ENCODE results near the gene MAPK8IP3.

The MAPK8IP3 gene

DNA sequence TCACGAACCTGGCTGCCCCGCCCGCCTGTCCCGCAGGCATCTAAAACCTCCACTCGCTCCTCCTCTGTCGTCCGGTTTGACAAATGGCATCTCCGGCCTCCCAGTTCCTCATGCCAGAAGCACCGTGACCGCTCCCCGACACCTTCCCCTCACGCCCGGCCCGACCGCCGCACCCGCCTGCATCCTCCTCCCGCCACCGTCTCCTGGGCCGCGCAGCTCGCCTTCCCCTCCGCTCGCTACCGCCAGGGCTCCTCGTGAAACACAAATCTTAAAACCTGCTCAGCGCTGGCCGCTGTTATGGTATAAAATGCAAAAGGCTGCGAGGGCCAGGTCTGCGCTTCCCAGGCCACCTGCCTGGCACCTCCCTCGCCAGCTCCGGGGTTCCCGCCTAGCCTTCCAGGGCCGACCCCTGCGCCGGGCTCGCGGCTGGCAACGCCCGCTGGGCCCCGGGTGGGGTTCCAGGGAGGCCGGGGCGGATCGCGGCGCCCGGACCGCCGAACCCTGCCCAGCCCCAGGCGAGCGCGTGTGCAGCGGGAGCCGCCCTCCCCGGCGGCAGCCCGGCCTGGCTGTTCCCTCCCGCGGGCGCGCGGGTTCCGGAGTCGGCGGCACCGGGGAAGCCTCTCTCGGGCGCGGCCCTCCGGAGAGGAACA lies 75.9 kb downstream of the MAPK8IP3 start:
- in situ Hi-C loops (cut with HindIII; ENCODE audit: low sequenced_read_pairs) = no loop called here

DNA sequence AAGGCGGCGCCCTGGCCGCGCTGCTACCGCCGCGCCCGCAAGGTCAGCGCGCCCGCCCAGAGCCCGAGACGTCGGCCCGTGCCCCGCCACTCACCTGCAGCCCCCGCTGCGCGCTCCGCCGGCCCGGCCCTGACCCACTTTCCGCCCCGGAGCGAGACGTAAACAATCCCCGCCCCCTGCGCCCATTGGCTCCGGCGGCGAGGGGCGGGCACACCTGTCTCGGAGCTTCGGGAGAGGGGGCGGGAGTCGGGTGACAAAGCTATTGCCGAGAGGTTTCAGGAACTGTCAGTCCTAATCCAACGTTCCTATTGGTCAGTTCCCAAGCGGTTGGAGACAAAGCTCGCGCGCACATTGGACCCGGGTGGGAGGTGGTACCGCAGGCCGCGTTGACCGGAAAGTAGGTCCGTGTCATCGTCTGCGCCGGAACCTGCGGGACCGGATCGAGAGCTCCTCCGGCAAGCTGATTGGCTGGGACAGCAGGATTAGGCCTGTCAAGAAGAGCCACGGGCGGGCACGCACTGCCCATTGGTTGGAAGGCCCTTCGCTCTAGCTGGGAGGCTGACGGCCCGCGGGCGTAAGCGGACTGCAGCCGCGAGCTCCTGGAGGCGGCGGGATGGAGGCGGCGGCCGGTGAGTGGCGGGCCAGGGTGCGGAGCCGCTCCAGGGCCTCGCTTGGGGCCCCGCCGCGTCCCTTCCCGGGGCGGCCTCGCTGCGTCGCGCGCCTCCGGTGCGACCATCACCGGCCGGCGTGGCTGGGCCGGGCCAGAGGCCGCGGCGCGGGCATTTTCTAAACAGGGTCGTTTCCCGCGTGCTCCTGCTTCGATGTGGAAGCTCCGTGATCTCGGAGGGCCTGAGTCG lies 76.6 kb downstream of the MAPK8IP3 start, which contains the start of the genes NUBP2 and SPSB3:
Gene NUBP2 (plus strand): TSS at position 553 of the 857 bp plus-strand sequence. CDS start 61 bp downstream, at position 614.
Gene SPSB3 (minus strand): TSS at position 164 of the 857 bp plus-strand sequence. CDS start 1,088 bp downstream, outside the sequence.
- in situ Hi-C loops (cut with HindIII; ENCODE audit: low sequenced_read_pairs) = no loop called here

DNA sequence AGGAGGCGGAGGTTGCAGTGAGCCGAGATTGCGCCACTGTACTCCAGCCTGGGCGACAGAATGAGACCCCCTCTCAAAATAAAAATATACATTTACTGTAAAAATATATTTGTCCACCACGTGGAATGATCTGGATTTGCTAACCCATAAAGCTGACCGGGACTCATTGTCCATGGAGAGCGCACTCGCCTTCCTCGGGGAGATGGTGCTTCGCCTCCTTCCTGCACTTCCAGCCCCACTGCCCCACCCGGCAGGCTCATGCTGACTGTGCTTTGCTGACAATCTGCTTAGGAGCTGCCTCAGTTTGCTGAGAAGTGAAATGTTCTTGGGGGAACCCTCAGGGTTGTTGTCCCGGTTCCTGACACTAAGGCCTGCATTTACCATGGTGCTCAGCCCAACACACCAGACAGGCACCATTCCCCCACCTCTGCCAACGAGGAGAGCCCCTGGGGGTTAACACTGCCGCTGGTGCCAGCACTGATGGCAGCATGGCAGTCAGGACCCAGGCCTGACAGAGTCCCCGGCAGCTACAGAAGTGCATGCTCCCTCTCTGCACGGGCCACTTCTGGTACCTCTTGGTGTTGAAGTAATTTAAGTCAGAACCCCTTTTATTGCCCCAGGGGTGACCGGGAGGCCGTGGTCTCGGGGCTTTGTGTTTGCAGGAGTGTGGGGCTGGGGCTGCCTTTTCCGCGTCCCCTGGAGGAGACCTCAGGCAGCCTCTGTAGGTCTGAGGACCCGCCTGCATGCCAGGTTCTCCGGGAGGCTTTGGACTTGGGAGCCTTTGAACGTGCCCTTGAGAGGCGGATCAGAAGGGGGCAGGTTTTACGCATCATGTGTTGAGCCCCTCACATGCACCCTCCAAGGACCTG lies 79.2 kb downstream of the MAPK8IP3 start:
- in situ Hi-C loops (cut with HindIII; ENCODE audit: low sequenced_read_pairs) = no loop called here

DNA sequence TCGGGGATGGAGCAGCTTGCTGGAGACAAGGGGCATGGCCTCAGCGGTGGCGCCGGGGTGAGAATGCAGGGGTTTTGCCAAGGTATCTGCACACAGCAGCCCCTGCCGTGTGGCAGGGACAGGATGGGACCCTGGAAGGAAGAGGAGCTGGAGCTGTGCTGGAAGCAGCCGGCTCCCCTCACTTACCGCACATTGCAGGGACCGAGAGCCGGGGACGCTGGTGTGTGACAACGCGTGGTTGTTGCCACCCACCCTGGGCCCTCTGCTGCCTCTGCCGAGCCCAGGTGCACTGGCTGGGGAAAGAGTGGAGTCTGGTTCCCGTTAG lies 79.8 kb downstream of the MAPK8IP3 start:
- in situ Hi-C loops (cut with HindIII; ENCODE audit: low sequenced_read_pairs) = no loop called here

DNA sequence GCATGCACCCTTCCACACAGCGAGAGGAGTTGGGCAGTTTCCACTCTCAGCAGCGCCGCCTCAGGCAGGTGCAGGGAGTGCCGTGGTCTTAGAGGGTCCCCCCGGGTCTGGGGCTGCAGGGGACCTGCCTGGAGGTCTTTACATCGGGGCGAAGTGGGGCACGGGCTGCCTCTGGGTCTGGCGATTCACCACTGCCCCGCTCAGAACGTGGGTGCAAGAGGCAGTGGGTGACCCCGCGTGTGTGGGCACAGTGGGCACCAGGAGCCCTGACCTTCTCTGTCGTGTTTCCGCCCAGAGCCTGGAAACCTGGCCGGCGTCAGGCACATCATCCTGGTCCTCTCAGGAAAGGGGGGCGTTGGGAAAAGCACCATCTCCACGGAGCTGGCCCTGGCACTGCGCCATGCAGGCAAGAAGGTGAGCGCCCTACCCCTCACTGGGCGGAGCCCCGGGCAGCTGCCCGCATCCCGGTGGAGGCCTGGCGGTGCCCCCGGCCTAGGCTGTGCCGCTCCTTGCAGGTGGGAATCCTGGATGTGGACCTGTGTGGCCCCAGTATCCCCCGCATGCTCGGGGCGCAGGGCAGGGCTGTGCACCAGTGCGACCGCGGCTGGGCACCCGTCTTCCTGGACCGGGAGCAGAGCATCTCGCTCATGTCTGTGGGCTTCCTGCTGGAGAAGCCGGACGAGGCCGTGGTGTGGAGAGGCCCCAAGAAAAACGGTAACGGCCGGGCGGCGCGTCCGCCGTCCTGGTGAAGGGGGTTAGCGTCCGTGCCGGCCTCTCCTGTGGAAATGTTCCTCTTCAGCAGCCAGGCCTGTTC lies 80.5 kb downstream of the MAPK8IP3 start:
- in situ Hi-C loops (cut with HindIII; ENCODE audit: low sequenced_read_pairs) = no loop called here

DNA sequence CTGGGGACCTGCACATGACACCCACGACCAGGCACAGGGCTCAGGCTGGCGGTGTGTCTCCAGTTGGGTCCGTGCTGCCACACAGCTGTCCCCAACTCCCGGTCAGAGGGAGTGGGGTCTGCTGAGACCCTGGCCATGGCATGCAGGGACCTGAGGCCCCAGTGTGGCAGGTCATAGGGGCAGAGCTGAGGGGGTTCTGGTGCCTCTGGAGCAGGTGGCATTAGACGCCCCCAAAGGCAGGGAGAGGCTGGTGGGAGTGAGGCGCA lies 81.0 kb downstream of the MAPK8IP3 start:
- in situ Hi-C loops (cut with HindIII; ENCODE audit: low sequenced_read_pairs) = no loop called here

DNA sequence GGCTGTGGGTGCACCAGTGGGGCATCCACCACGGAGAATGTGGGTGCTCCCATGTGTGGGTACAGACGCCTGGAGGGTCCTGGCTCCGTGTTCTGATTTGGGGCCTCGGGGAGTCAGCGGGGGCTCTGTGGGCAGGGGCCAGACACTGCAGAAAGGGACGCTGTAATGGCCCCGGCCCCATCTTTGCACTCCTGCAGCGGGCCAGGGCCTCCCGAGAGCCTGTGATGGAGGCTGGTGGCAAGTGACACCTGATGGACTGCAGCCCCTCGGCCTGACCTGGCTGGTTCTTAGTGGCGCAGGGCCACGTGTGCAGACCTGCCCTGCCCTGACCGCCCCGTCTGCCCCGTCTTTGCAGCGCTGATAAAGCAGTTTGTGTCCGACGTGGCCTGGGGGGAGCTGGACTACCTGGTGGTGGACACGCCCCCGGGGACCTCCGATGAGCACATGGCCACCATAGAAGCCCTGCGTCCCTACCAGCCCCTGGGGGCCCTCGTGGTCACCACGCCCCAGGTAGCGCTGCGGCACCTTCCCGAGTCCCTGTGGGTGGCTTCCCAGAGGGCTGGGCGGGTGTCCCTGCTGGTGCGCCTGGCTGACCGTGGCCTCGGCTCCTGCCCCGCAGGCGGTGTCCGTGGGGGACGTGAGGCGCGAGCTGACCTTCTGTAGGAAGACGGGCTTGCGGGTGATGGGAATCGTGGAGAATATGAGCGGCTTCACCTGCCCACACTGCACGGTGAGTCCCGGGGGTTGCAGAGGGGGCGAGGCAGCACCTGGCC lies 81.5 kb downstream of the MAPK8IP3 start:
- in situ Hi-C loops (cut with HindIII; ENCODE audit: low sequenced_read_pairs) = no loop called here

DNA sequence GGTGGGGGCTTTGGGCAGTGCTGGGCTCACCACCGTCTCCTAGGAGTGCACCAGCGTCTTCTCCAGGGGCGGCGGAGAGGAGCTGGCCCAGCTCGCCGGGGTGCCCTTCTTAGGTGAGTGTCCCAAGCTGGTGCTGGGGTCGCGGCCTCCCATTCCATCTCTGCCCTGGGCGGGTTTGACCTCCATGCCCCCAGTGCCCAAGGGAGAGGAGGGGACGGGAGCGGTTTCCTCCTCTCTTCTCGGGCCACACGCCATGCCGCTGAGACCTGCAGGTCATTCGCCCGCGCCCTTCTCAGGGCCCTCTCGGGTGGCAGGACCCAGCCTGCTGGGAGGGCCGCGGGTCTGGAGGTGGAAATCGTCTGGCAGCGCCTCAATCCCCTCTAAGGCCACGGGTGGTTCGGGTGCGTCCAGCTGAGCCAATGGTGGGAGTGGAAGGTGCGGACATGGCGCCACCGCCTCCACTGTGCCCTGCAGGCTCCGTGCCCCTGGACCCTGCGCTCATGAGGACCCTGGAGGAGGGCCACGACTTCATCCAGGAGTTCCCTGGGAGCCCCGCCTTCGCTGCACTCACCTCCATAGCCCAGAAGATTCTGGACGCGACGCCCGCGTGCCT lies 82.2 kb downstream of the MAPK8IP3 start:
- in situ Hi-C loops (cut with HindIII; ENCODE audit: low sequenced_read_pairs) = no loop called here

DNA sequence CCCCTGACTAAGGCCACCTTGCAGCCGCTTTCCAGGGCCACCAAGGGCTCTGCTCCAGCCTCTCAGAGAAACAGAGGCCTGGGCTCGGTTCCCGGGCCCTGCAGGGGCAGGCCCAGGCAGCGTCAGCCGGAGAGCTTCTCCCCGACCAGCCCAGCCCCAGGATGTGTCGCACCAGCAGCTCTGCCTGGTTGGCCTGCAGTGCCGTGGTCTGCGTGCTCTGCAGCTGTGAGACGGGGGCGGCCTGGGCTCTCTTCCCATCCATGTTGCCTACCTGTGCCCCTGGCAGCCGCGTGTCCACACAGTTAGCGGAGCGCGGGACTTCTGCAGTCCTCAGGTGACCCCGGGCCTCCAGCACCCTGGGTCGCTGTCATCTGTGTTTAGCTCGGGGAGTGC lies 82.7 kb downstream of the MAPK8IP3 start:
- in situ Hi-C loops (cut with HindIII; ENCODE audit: low sequenced_read_pairs) = no loop called here

DNA sequence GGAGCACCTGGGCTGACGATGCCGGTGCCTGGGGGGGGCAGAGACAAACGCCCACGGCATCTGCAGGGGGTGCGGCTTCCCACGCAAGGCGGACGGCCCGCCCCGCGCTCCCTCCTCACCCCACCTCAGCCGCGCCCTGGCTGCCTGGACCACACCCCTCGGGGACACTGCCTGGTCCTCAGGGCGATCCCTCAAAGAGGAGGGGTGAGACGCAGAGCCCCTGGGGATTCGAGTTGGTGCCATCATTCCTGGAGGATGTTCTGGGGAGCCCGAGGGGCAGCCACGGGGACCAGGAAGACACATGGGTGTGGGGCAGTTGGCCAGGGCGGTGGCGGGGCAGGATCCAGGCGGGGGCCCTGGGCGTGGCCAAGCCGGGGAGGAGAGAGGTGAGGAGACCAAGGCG lies 83.6 kb downstream of the MAPK8IP3 start:
- in situ Hi-C loops (cut with HindIII; ENCODE audit: low sequenced_read_pairs) = no loop called here

DNA sequence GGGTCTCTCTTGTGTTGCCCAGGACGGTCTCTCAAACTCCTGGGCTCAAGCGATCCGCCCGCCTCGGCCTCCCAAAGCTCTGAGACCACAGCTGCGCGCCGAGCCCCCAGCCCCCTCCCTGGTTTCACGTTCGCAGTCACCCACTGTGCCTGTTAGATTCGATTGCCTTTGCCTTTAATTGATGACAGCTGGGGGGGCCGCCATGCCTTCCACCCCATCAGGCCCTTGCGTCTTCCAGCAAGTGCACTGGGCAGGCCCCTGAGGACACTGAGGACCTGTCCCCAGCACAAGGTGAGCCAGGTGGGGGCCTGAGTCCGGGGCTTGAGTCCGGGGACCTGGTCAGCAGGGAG lies 84.2 kb downstream of the MAPK8IP3 start:
- in situ Hi-C loops (cut with HindIII; ENCODE audit: low sequenced_read_pairs) = no loop called here

DNA sequence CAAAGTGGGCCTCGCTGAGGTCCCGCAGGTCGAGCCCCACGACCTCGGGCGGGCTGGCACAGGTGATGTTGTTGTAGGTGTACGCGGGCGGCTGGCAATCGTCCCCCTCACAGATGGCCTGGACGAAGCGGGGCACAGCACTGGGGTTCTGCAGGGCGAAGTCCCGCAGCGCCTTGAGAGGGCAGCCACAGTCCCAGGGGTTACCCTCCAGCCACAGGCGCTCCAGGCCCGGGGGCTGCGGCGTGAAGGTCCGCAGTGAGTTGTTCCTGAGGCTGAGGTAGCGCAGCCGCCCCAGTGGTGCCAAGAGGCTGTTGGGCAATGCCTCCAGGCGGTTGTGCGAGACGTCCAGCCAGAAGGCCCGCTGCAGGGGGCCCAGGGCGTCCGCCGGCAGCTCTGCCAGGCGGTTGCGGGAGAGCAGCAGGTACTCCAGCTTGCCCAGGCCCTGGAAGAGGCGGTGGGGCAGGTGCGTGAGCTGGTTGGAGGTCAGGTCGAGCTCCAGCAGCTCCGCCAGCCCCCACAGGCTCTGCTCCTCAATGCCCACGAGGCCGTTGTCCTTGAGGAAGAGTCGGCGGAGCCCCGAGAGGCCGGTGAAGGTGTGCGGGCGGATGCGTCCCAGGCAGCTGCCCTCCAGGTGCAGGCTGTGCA lies 84.7 kb downstream of the MAPK8IP3 start:
- in situ Hi-C loops (cut with HindIII; ENCODE audit: low sequenced_read_pairs) = no loop called here

DNA sequence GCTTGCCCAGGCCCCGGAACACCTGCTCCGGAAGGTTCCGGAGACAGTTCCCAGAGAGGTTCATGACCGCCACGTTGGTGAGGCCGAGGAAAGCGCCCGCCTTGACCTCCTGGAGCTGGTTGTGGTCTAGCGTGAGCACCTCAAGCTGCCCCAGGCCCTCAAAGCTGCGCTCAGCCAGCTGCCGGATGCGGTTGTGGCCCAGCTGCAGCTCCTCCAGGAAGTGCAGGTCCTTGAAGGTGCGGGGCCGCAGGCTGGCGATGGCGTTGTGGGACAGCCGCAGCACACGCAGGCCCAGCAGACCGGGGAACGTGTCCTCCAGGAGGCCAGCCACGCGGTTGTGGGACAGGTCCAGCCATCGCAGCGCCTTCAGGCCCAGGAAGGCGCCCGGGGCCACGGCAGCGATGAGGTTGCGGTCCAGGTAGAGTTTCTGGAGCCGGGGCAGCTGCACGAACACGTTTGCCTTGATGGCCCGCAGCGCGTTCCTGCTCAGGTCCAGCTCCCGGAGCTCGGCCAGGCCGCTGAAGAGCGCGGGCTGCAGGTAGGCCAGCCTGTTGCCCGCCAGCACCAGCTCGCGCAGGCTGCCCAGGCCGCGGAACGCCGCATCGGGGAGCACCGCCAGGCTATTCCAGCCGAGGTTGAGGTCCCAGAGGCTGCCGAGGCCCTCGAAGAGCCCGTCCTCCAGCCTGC lies 85.4 kb downstream of the MAPK8IP3 start:
- in situ Hi-C loops (cut with HindIII; ENCODE audit: low sequenced_read_pairs) = no loop called here

DNA sequence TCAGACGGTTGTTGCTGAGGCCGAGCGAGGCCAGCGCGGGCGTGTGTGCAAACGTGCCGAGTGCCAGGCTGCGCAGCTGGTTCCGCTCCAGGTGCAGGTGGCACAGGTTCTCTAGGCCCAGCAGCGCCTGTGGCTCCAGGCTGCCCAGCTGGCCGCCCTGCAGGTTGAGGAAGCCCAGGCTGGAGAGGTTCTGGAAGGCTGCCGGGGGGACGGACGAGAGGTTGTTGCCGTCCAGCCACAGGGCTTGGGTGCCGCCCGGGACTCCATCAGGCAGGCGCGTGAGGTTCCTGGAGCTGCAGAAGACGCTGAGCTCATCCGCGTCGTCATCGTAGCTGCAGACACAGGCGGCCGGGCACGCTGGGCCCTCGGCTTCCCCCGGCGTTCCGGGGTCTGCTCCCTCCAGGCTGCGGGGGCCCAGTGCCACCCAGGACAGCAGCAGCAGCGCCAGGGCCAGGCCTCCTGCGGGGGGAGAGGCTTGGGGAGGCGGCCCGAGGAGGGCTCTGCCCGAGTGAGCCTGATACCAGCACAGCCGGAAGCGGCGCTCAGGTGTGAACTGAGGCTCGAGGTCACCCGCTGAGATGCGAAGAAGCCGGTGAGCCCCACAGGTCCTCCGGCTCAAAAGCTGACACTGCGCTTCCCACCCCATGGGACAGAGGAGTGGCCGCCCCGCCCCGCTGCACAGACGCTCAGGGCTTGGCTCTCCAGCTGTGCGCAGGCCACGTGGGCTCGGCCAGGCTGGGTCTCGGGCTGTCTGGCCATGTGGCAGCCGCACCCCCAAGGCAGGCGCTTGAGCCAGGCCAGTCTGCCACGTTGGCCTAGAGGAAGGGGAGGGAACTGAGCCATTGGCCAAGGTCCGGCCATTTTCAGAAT lies 86.2 kb downstream of the MAPK8IP3 start:
- in situ Hi-C loops (cut with HindIII; ENCODE audit: low sequenced_read_pairs) = no loop called here

DNA sequence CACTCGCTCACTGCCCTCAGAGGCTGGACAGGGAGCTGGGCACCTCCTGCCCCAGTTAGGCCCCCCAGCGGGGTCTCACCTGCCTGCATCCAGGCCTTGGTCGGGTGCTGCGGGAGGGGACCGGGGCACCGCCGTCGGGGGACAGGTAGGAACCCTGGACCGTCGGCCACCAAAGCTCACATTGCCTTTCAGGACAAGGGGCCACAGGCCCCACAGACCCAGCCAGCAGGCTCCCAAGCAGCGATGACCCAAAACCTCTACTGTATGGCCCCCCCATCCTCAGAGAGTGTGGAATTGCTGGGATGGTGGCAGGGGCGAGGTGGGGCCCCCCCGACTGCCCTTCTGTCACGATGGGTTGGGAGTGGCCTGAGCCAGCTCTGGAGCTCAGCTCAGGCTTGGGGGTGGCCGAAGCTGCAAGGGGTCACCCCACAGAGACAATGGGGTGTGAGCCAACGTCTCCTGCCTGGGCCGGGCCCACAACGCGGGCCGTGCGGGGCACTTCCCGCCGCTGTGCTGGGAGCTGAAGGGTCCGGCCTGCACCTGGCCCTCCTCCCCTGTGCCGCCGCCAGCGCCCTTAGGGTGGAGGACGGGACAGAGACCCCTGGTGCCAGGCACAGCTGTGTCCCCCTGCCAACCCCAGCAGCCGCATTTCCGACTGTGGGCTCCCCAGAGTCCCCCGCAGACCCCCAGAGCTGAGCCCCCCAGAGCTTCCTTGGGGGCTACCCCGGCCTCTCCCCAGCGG lies 87.0 kb downstream of the MAPK8IP3 start:
- in situ Hi-C loops (cut with HindIII; ENCODE audit: low sequenced_read_pairs) = no loop called here

DNA sequence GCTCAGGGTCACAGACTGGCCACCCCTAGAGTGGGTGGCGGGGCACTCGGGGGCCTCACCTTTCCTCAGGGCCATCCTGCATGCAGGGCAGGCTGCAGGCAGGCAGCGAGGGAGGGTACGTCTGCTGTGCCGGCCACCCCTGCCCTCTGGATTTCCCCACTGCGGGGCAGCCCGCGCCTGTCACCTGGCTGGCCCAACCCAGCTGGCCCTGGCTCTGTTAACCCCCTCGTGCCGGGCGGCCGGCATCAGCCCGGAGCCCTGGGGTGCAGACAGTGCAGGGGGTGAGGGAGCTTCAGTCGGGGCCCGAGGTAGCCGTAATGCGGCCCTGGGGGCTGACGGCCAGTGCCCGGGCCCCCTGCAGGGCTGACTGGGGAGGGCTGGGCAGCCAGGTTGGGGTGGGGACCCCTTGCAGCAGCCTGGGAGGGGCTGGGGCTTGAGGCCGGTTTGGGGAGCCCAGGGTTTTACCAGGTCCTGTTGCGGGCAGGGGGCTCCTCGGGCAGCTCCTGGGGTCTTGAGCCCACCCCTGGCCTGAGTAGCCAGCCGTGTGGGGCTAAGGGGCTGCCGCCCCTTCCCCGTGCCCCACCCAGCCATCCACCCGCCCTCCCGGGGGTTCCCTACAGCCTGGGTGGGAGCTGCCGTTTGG lies 87.7 kb downstream of the MAPK8IP3 start, which contains the start of gene IGFALS:
Gene IGFALS (minus strand): TSS at position 128 of the 643 bp plus-strand sequence. CDS start 53 bp downstream, at position 75.
- in situ Hi-C loops (cut with HindIII; ENCODE audit: low sequenced_read_pairs) = no loop called here
